Endothelial cell of umbilical vein (primary cell): ENCODE data around the gene MIS12. TPM values are rescaled to one million over a fixed set of nuclear protein-coding genes. Genes with fewer than 3 reads are reported as not detected.

Source experiments
- BruUV-seq: library from RNA; stranded (reverse); fragments of 400-500 nt; replicated peaks from 2 replicates; lab custom pipeline; 2021; lab: Mats Ljungman, UMichigan
- CTCF ChIA-PET: fragments of 300-600, 350-600 bp; sonication (Branson Sonifier 250); formaldehyde crosslinking; loops from one replicate; lab custom pipeline; 2021; ENCODE audit warnings: antibody characterized with exemption, inconsistent platforms; lab: Charles Lee
- POLR2A ChIA-PET: fragments of 300-600, 350-600 bp; sonication (Branson Sonifier 250); formaldehyde crosslinking; loops from one replicate; lab custom pipeline; 2021; ENCODE audit warnings: antibody characterized with exemption, inconsistent platforms; lab: Charles Lee
- DNase-seq: peaks from one replicate; pipeline ENCODE4 v3.0.0-alpha.2; 2011; ENCODE audit warnings: low read depth, low spot score
- FAIRE-seq: peaks from 2 replicates; lab custom pipeline; 2011; peaks lifted over from hg19 to GRCh38; lab: Jason Lieb, UNC
- H2AFZ ChIP-seq: 2 replicates; pipeline ENCODE4 v1.6.0; 2012; ENCODE audit warnings: low read depth, low read length, control low read depth, inconsistent platforms
- H3K27ac ChIP-seq: 2 replicates; pipeline ENCODE4 v1.5.1; 2011; ENCODE audit warnings: low read depth, mild to moderate bottlenecking, control low read depth, low read length, moderate library complexity; ENCODE audit not compliant: insufficient read depth
- H3K27me3 ChIP-seq, 2 experiments: 2 replicates each; pipeline versions ENCODE4 v1.6.0 to v1.6.1; 2011; ENCODE audit warnings: low read length in 2 of 2, mixed read lengths in 1 of 2; ENCODE audit not compliant: control insufficient read depth in 2 of 2, insufficient read depth in 2 of 2
- H3K36me3 ChIP-seq, 2 experiments: 2 replicates in 1 of 2; 3 replicates in 1 of 2; pipeline ENCODE4 v1.5.1; 2011; ENCODE audit warnings: low read length in 2 of 2, mild to moderate bottlenecking in 1 of 2, moderate library complexity in 1 of 2; ENCODE audit not compliant: control insufficient read depth in 2 of 2, insufficient read depth in 2 of 2; ENCODE audit errors: extremely low read depth in 1 of 2
- H3K4me1 ChIP-seq: 3 replicates; pipeline ENCODE4 v1.5.1; 2011; ENCODE audit warnings: mild to moderate bottlenecking, low read length; ENCODE audit not compliant: control insufficient read depth, insufficient read depth; ENCODE audit errors: extremely low read depth
- H3K4me2 ChIP-seq: 2 replicates; pipeline ENCODE4 v1.6.1; 2011; ENCODE audit warnings: low read length, control low read depth, mixed read lengths; ENCODE audit not compliant: insufficient read depth
- H3K4me3 ChIP-seq, 3 experiments: fragments of 200-600 bp in 1 of 3; sonication (generic), shearing (Covaris generic) in 1 of 3; replicated peaks in 1 of 3; 2 replicates each; pipeline ENCODE4 v1.5.1; 2011 to 2016; ENCODE audit warnings: control low read depth in 3 of 3, low read length in 3 of 3, mild to moderate bottlenecking in 2 of 3, inconsistent platforms in 1 of 3, low read depth in 1 of 3, moderate library complexity in 1 of 3; ENCODE audit not compliant: insufficient read depth in 1 of 3
- H3K79me2 ChIP-seq: 2 replicates; pipeline ENCODE4 v1.6.0; 2012; ENCODE audit warnings: low read length, inconsistent platforms; ENCODE audit not compliant: control insufficient read depth, insufficient read depth
- H3K9ac ChIP-seq: replicated peaks from 2 replicates; pipeline ENCODE3; 2011; ENCODE audit warnings: low read length, control low read depth; ENCODE audit not compliant: insufficient read depth; ENCODE audit errors: extremely low read depth
- H3K9me1 ChIP-seq: replicated peaks from 3 replicates; pipeline ENCODE4 v1.6.0; 2011; ENCODE audit warnings: mild to moderate bottlenecking, low read length; ENCODE audit not compliant: control insufficient read depth, insufficient read depth; ENCODE audit errors: extremely low read depth
- H3K9me3 ChIP-seq: replicated peaks from 2 replicates; pipeline ENCODE4 v1.5.1; 2012; ENCODE audit warnings: low read length, inconsistent platforms; ENCODE audit not compliant: control insufficient read depth, insufficient read depth
- H4K20me1 ChIP-seq: replicated peaks from 2 replicates; pipeline ENCODE3; 2011; ENCODE audit warnings: mild to moderate bottlenecking, low read length; ENCODE audit not compliant: control insufficient read depth, insufficient read depth; ENCODE audit errors: extremely low read depth
- FOS ChIP-seq: IDR thresholded peaks from 2 replicates; pipeline ENCODE4 v1.6.1; 2011; ENCODE audit warnings: mild to moderate bottlenecking, low read length, moderate library complexity, borderline replicate concordance; ENCODE audit not compliant: insufficient read depth
- JUN ChIP-seq: IDR thresholded peaks from 2 replicates; pipeline ENCODE4 v1.6.1; 2011; ENCODE audit warnings: borderline replicate concordance, low read depth; ENCODE audit not compliant: insufficient read length, insufficient read depth
- MYC ChIP-seq: IDR thresholded peaks from one replicate; pipeline ENCODE4 v1.6.1; 2011; ENCODE audit warnings: mild to moderate bottlenecking, low read depth, low read length
- POLR2AphosphoS5 ChIP-seq: IDR thresholded peaks from 2 replicates; pipeline ENCODE4 v1.6.1; 2012; ENCODE audit warnings: low read depth, mild to moderate bottlenecking, control low read depth, low read length, moderate library complexity; ENCODE audit not compliant: insufficient read depth
- dilution Hi-C: fragments of 300-500 bp; cut with MboI; formaldehyde crosslinking; loops from one replicate; pipeline ENCODE4 v1.15.0; 2019; ENCODE audit warnings: low sequenced_read_pairs; ENCODE audit not compliant: extremely low pct_ligation_motif_present
- intact Hi-C: fragments of 100-400 bp; cut with micrococcal nuclease; formaldehyde crosslinking; loops from one replicate; pipeline ENCODE4 v1.10.0; 2022
- polyA plus RNA-seq, 4 experiments: library from polyadenylated mRNA; depleted of rRNA in 3 of 4; stranded (reverse) in 3 of 4; unstranded in 1 of 4; fragments of >200 nt; gene quantifications; 2 replicates each; pipeline versions ENCODE4 v1.2.1 to v1.2.3, GENCODE V29; 2011 to 2012; ENCODE audit warnings: missing spikeins in 1 of 4
- total RNA-seq: library from RNA; stranded (reverse); gene quantifications from 2 replicates; pipeline ENCODE4 v1.2.3, GENCODE V29; 2021
- TF ChIP-seq, protein P1 (sequence below), 2 donors: IDR thresholded peaks; 1 replicate in 1 of 2; 2 replicates in 1 of 2; pipeline ENCODE4 v1.5.1; 2011; ENCODE audit warnings: low read length in 2 of 2, mild to moderate bottlenecking in 2 of 2, moderate library complexity in 2 of 2, control low read depth in 1 of 2, inconsistent platforms in 1 of 2, low read depth in 1 of 2; ENCODE audit not compliant: insufficient read depth in 1 of 2; ENCODE audit errors: extremely low read depth in 1 of 2
- TF ChIP-seq, protein P2 (sequence below): IDR thresholded peaks from 2 replicates; pipeline ENCODE4 v1.6.1; 2011; ENCODE audit not compliant: insufficient read depth, insufficient read length

Gene MIS12
- total and polyA plus RNA-seq, 2 donors (not counting 3 experiments of a cell fraction or from before 2014, with no cell fraction given) = 8.3 to 20.1 TPM

DNA sequence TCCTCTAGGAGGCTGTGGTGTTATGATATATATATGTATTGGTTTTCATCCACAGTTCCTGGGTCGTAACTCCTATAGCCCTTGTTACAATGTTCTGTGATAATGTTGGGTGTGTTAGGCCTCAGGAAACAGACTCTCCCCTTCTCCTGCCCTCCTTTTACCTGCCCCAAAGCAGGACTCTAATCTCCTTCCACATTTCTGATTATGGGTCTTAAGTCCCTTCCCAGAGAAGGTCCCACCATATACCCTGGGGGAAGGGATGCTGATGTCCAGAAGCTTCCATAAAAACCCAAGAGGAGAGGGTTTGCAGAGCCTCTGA, 47.0 kb upstream of the MIS12 start:
- Histone ChIP-seq H3K79me2 (peaks cover 28% of the 10 kb centered on the region), H3K9ac (peak overlapping the region; percentile 12), H2AFZ (peak overlapping the region; percentile 73), H3K4me2 (peak overlapping the region; percentile 70), H3K9me3 (no peaks in the 10 kb centered on the region), H3K27ac (peak overlapping the region; percentile 9), H3K4me1 (peaks cover 17% of the 10 kb centered on the region), H3K9me1 (no peaks in the 10 kb centered on the region), H3K4me3 (peak overlapping the region in 1 of 3 experiments; percentile 25), H3K36me3 (peaks cover 9 to 21% of the 10 kb centered on the region in 2 experiments), H4K20me1 (no peaks in the 10 kb centered on the region), H3K27me3 (no peaks in the 10 kb centered on the region)
- no peak for DNase-seq
- ChIA-PET POLR2A (interaction anchor here (0.6 to 1.4 kb wide), 3 partner anchors 20 to 248 kb away, joined by 3 to 9 read pairs (median 4); partner anchors contain the start of genes NUP88 and ZNF594), CTCF (interaction anchor here (0.6 to 3.3 kb wide), 51 partner anchors 9 to 1187 kb away, joined by 3 to 43 read pairs (median 4); partner anchors contain the start of genes DERL2, DHX33, MIS12 and NUP88)
- TF ChIP-seq, protein P1, sequence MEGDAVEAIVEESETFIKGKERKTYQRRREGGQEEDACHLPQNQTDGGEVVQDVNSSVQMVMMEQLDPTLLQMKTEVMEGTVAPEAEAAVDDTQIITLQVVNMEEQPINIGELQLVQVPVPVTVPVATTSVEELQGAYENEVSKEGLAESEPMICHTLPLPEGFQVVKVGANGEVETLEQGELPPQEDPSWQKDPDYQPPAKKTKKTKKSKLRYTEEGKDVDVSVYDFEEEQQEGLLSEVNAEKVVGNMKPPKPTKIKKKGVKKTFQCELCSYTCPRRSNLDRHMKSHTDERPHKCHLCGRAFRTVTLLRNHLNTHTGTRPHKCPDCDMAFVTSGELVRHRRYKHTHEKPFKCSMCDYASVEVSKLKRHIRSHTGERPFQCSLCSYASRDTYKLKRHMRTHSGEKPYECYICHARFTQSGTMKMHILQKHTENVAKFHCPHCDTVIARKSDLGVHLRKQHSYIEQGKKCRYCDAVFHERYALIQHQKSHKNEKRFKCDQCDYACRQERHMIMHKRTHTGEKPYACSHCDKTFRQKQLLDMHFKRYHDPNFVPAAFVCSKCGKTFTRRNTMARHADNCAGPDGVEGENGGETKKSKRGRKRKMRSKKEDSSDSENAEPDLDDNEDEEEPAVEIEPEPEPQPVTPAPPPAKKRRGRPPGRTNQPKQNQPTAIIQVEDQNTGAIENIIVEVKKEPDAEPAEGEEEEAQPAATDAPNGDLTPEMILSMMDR (IDR thresholded peaks at IDR 0.05; ENCODE audit: extremely low read depth in 1 of 2, insufficient read depth in 1 of 2, low read depth in 1 of 2, low read length in 2 of 2) = no peak
- TF ChIP-seq MYC (no peak), FOS (no peak), JUN (no peak), POLR2AphosphoS5 (no peak)
- intact Hi-C loops (loop anchor here (1.0 to 2.0 kb wide), 4 partner anchors 20 to 243 kb away; partner anchors contain the start of genes DHX33 and NUP88), dilution Hi-C loops (no loop called here)
- no peak for FAIRE-seq
- no TSS peak for BruUV-seq

DNA sequence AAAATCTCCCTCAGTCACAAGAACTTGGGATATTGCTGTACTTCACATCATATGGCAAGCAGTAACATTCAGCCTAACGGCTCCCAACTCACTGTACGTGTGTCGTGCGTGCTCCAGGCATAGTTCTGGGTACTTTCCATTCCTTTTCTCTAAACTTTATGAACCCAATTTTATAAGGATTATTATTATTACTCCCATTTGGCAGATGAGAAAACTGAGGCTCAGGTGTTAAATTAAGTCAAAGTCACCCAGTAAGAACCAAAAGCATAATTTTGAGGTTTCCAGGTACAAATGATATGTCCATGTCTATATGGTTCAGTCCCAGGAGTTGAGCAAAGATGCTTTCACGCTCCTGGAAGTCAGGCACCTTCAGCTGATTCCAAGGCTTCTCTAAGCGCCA, 42.6 kb upstream of the MIS12 start:
- Histone ChIP-seq H3K27me3 (no peaks in the 10 kb centered on the region), H3K4me1 (peaks cover 3% of the 10 kb centered on the region), H3K27ac (no peak overlapping the region), H2AFZ (no peak overlapping the region), H3K4me3 (no peak overlapping the region), H3K9me3 (no peaks in the 10 kb centered on the region), H3K9ac (no peak overlapping the region), H3K9me1 (no peaks in the 10 kb centered on the region), H3K4me2 (no peak overlapping the region), H4K20me1 (no peaks in the 10 kb centered on the region), H3K36me3 (peaks cover 6 to 29% of the 10 kb centered on the region in 2 experiments), H3K79me2 (peaks cover 2% of the 10 kb centered on the region)
- FAIRE-seq = no peak
- TF ChIP-seq JUN = no peak
- TF ChIP-seq MYC = no peak
- TF ChIP-seq, protein P2, sequence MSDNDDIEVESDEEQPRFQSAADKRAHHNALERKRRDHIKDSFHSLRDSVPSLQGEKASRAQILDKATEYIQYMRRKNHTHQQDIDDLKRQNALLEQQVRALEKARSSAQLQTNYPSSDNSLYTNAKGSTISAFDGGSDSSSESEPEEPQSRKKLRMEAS = no peak
- TF ChIP-seq, protein P1 (IDR thresholded peaks at IDR 0.05; ENCODE audit: extremely low read depth in 1 of 2, insufficient read depth in 1 of 2, low read depth in 1 of 2, low read length in 2 of 2) = no peak
- TF ChIP-seq POLR2AphosphoS5 = no peak
- intact Hi-C loops = no loop called here
- dilution Hi-C loops = no loop called here
- BruUV-seq = no TSS peak
- ChIA-PET CTCF (no interaction called here), POLR2A (no interaction called here)
- no peak for DNase-seq
